Measurements from ENCODE around the gene CWC27. TPM values are rescaled to one million over a fixed set of nuclear protein-coding genes. Genes with fewer than 3 reads are reported as not detected.

CWC27 gene
- total RNA-seq, 1 donor from 2014 or later: 33.4 TPM

DNA sequence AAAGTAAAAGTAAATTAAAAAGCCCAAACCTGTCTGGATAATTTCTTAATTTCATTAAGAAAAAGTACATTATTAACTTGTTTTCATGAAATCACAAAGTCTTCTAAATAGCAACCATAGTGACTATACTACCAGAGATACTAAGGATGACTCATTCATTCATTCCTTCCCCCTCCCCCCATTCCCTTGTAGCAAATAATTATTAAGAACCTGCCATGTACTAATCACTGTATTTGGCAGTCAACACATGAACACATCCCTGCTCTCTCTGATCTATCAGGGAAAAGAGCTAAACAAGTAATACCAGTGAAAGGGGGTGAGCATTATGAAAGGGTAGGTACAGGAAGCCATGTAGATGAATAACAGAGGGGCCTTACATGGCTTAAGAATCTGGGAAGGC is 203.9 kb downstream of the CWC27 start:
- no peak overlapping the region for H3K4me3 Mint-ChIP-seq (ENCODE audit: low read depth)
- H3K27ac Mint-ChIP-seq: no peak overlapping the region
- H3K9me3 Mint-ChIP-seq (ENCODE audit: low read depth): peaks cover 4% of the 10 kb centered on the region
- H3K4me1 Mint-ChIP-seq (ENCODE audit: low read depth): no peaks in the 10 kb centered on the region
- no peak for DNase-seq (ENCODE audit: low spot score, unreplicated experiment)
- no peaks in the 10 kb centered on the region for H3K27me3 Mint-ChIP-seq
- no peak for TF ChIP-seq CTCF (IDR thresholded peaks at IDR 0.05; ENCODE audit: unreplicated experiment)
- H3K36me3 Mint-ChIP-seq (ENCODE audit: insufficient read depth): peaks cover 15% of the 10 kb centered on the region

DNA sequence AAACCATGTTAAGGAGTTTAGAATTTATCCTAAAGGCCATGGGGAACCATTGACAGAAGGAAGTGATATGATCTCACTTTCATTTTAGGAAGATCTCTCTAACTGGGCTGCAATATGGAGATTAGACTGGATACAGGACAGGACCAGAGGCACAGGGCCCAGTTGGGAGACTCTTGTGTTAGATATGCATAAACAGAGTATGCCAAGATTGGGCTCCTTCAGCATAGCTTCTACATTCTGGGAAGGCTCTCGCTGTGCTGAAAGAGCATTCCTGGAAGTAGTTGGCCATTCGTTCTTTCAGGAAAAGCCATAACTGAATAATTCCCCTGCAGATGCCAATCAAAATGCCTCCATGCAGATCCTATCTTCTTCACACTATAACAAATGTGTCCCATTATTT is 204.5 kb downstream of the CWC27 start:
- H3K36me3 Mint-ChIP-seq (ENCODE audit: insufficient read depth): peaks cover 19% of the 10 kb centered on the region
- no peak for TF ChIP-seq CTCF (IDR thresholded peaks at IDR 0.05; ENCODE audit: unreplicated experiment)
- no peak overlapping the region for H3K4me3 Mint-ChIP-seq (ENCODE audit: low read depth)
- H3K27ac Mint-ChIP-seq: no peak overlapping the region
- no peaks in the 10 kb centered on the region for H3K27me3 Mint-ChIP-seq
- H3K4me1 Mint-ChIP-seq (ENCODE audit: low read depth): no peaks in the 10 kb centered on the region
- DNase-seq (ENCODE audit: low spot score, unreplicated experiment): no peak
- H3K9me3 Mint-ChIP-seq (ENCODE audit: low read depth): peaks cover 4% of the 10 kb centered on the region

DNA sequence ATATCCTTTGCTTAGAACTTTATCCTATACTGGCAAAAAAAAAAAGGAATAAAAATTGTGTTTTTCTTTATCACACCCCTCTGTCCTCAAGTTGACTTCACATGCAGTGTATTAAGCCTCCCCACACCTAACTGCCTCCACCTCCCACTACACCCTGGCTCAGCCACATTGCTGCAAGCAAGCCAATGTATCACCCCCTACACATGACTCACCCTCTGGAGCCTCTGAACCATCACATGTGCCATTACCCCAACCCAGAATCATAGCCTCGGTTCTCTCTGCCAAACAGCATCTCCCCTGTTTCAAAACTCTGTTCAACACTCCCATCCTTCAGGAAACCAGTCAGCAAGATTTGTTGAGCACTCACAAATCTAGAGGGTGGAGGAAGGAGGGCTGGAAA is 209.0 kb downstream of the CWC27 start:
- TF ChIP-seq CTCF (IDR thresholded peaks at IDR 0.05; ENCODE audit: unreplicated experiment): no peak
- no peaks in the 10 kb centered on the region for H3K27me3 Mint-ChIP-seq

DNA sequence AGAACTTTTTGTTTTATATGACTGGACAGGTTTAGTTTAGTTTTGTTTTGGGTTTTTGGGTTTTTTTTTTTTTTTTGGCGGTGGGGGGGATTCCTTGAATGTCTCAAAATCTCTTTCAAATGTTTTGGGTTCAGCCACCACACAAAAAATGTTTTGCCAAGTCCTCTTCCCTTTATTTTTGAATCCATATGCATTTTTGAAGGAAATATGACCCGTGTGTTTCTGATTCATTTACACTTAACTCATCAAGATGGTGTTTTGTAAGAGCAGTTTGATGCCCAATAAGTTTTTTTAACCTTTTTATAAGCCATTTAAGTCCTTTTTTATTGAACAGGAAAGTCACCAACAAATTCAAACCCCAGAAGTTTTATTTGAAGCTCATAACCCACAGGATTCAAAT is 209.8 kb downstream of the CWC27 start:
- Mint-ChIP-seq H3K4me1 (ENCODE audit: low read depth) (no peaks in the 10 kb centered on the region), H3K27ac (no peak overlapping the region), H3K9me3 (ENCODE audit: low read depth) (no peaks in the 10 kb centered on the region), H3K4me3 (ENCODE audit: low read depth) (no peak overlapping the region), H3K36me3 (ENCODE audit: insufficient read depth) (peaks cover 11% of the 10 kb centered on the region), H3K27me3 (no peaks in the 10 kb centered on the region)
- DNase-seq (ENCODE audit: low spot score, unreplicated experiment): no peak
- TF ChIP-seq CTCF (IDR thresholded peaks at IDR 0.05; ENCODE audit: unreplicated experiment): no peak

More for the DNA sequence above, 209.0 kb downstream of the CWC27 start:
- Mint-ChIP-seq H3K36me3 (ENCODE audit: insufficient read depth) (peaks cover 15% of the 10 kb centered on the region), H3K4me3 (ENCODE audit: low read depth) (no peak overlapping the region), H3K27ac (no peak overlapping the region), H3K4me1 (ENCODE audit: low read depth) (no peaks in the 10 kb centered on the region), H3K9me3 (ENCODE audit: low read depth) (no peaks in the 10 kb centered on the region)
- no peak for DNase-seq (ENCODE audit: low spot score, unreplicated experiment)

DNA sequence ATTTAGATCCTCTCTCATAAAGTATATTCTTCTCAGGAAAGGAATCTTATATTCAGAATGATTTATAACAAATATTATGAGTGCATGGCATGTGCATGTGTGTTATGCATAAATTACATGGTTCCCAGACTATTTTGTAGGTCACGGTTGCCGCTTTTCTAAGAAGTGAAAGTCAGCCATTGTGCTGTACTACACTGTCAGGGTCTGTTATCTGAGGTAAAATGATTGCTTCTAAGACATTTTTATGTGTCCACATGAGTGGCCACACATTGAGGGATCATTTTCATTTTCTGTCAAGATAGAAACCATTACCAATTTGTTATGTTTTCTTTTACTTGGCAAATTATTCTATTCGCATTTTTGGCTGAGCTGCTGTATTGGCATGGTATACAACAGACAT is 210.8 kb downstream of the CWC27 start:
- Mint-ChIP-seq H3K27ac (no peak overlapping the region), H3K4me1 (ENCODE audit: low read depth) (no peaks in the 10 kb centered on the region), H3K4me3 (ENCODE audit: low read depth) (no peak overlapping the region), H3K27me3 (no peaks in the 10 kb centered on the region), H3K9me3 (ENCODE audit: low read depth) (no peaks in the 10 kb centered on the region), H3K36me3 (ENCODE audit: insufficient read depth) (peaks cover 7% of the 10 kb centered on the region)
- no peak for TF ChIP-seq CTCF (IDR thresholded peaks at IDR 0.05; ENCODE audit: unreplicated experiment)
- DNase-seq (ENCODE audit: low spot score, unreplicated experiment): no peak
